Activated naive CD4-positive, alpha-beta T cell treated with anti-CD3 and anti-CD28 coated beads, Interleukin-2, amount 10 ng/mL, durations not matched to agents 7 days and 5 days (primary cell): ENCODE results near the gene POC1A.
A peak's percentile ranks its signal among the peaks of the same experiment; 100 is the strongest.
"Not testable (repeated sequence)": the region's sequence is repeated elsewhere in the genome, so short reads cannot be mapped to it uniquely, and the experiment has no call there.

Experiments used
- CTCF ChIA-PET: fragments of 350-600 bp; sonication (Branson Sonifier 250); formaldehyde crosslinking; loops from one replicate; lab custom pipeline; 2021; ENCODE audit warnings: antibody characterized with exemption; lab: Charles Lee
- DNase-seq: peaks from one replicate; pipeline ENCODE4 v3.0.0-alpha.2; 2020
- H3K27ac Mint-ChIP-seq: one replicate; pipeline ENCODE4 v1.8.0; 2021; ENCODE audit warnings: mild to moderate bottlenecking, moderate library complexity, mixed read lengths
- H3K27me3 Mint-ChIP-seq: one replicate; pipeline ENCODE4 v1.8.0; 2021; ENCODE audit warnings: mild to moderate bottlenecking, mixed read lengths
- H3K36me3 Mint-ChIP-seq: one replicate; pipeline ENCODE4 v1.8.0; 2021; ENCODE audit warnings: mixed read lengths
- H3K4me1 Mint-ChIP-seq: one replicate; pipeline ENCODE4 v1.8.0; 2021; ENCODE audit warnings: mixed read lengths
- H3K4me3 Mint-ChIP-seq: one replicate; pipeline ENCODE4 v1.8.0; 2021; ENCODE audit warnings: mild to moderate bottlenecking, moderate library complexity, mixed read lengths
- H3K9me3 Mint-ChIP-seq: one replicate; pipeline ENCODE4 v1.8.0; 2021; ENCODE audit warnings: mixed read lengths

POC1A gene

GRCh38 chr3:52043039-52043438 is 111.2 kb downstream of the POC1A start:
- H3K4me1 Mint-ChIP-seq, H3K4me3 Mint-ChIP-seq, CTCF ChIA-PET, H3K27ac Mint-ChIP-seq, H3K9me3 Mint-ChIP-seq, DNase-seq, H3K36me3 Mint-ChIP-seq: not testable (repeated sequence)
- H3K27me3 Mint-ChIP-seq, result peaks cover 59% of the 10 kb centered on the region

GRCh38 chr3:52041118-52041731 is 113.0 kb downstream of the POC1A start:
- H3K27ac Mint-ChIP-seq, result no peak overlapping the region
- CTCF ChIA-PET, result interaction anchor here (1.0 to 1.8 kb wide), 4 partner anchors 10 to 82 kb away, joined by 3 to 6 read pairs (median 4); no protein-coding TSS in a partner anchor
- H3K27me3 Mint-ChIP-seq, result peaks cover 77% of the 10 kb centered on the region
- H3K36me3 Mint-ChIP-seq, result no peaks in the 10 kb centered on the region
- DNase-seq, result no peak
- H3K9me3 Mint-ChIP-seq, result no peaks in the 10 kb centered on the region
- H3K4me3 Mint-ChIP-seq, result no peak overlapping the region
- peaks cover 6% of the 10 kb centered on the region for H3K4me1 Mint-ChIP-seq

DNA sequence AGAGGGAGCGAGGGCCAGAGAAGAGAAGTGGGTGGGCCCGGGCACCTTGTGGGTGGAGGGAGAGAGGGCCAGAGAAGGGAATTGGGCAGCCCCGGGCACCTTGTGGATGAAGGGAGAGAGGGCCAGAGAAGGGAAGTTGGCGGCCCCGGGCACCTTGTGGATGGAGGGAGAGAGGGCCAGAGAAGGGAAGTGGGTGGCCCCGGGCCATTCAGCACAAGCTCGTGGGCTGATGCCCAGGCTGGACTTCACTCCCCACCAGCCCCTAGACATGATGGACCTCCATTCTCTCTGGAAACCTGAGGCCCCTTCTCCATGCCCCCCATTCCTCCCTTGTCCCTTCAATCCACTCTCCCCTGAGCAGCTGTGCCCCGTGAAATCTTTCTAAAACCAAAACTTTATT is 113.6 kb downstream of the POC1A start:
- CTCF ChIA-PET, result interaction anchor here (0.8 to 1.8 kb wide), 4 partner anchors 12 to 82 kb away, joined by 3 to 6 read pairs (median 4); partner anchors contain the start of gene DUSP7
- Mint-ChIP-seq H3K27me3 (peaks cover 83% of the 10 kb centered on the region), H3K36me3 (no peaks in the 10 kb centered on the region)

GRCh38 chr3:52039846-52040245 is 114.4 kb downstream of the POC1A start:
- Mint-ChIP-seq H3K9me3 (no peaks in the 10 kb centered on the region), H3K27me3 (peaks cover 88% of the 10 kb centered on the region), H3K4me1 (peaks cover 3% of the 10 kb centered on the region), H3K36me3 (no peaks in the 10 kb centered on the region), H3K27ac (no peak overlapping the region), H3K4me3 (no peak overlapping the region)
- DNase-seq, result no peak
- CTCF ChIA-PET, result interaction anchor here (1.2 kb wide), 1 partner anchor 16 kb away, joined by 3 read pairs; the partner anchor contains the start of gene DUSP7

More for the DNA sequence above, 113.6 kb downstream of the POC1A start:
- Mint-ChIP-seq H3K9me3 (no peaks in the 10 kb centered on the region), H3K4me1 (peaks cover 6% of the 10 kb centered on the region), H3K27ac (no peak overlapping the region), H3K4me3 (no peak overlapping the region)
- DNase-seq, result no peak

DNA sequence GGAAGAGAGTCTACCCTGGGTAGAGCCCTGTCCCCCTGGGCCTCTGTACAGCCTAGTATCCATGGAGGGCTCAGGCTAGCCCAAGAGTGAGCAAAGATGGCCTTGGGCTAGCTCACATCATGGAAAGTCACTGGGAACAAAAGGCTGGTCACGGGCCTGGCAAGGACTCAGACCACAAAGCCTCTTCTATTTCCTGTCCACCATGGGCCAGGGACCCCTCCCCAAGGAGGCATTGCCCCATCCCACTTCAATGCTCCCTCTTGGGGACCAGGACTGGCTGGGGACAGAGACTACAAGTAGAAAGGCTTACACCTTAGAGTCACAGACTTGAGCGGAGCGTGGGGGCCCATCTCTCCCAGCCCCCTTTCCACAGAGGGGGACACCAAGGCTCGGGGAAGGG is 114.8 kb downstream of the POC1A start:
- Mint-ChIP-seq H3K9me3 (no peaks in the 10 kb centered on the region), H3K4me1 (peaks cover 3% of the 10 kb centered on the region), H3K36me3 (no peaks in the 10 kb centered on the region), H3K27ac (no peak overlapping the region), H3K27me3 (peaks cover 90% of the 10 kb centered on the region), H3K4me3 (no peak overlapping the region)
- CTCF ChIA-PET, result no interaction called here
- no peak for DNase-seq

GRCh38 chr3:52038227-52038626 is 116.0 kb downstream of the POC1A start:
- H3K9me3 Mint-ChIP-seq, result no peaks in the 10 kb centered on the region
- H3K27ac Mint-ChIP-seq, result no peak overlapping the region

DNA sequence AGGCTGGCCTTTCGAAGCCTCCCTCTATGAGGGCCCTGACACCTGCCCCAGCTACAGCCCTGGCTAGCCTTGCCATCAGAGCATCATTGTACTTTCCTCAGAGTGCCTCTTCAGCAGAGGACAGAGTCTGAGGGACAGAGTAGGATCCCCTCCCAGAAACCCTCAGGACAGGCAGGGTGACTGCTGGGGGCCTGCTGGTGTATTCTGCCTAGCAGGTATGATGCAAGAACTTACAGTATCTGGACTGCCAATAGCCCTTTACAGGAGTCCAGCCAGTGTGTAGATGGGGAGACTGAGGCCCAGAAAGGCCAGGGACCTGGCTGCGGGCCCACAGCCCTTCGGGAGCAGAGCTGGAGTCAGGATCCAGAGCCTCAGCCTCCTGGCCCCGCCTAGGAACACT is 116.9 kb downstream of the POC1A start:
- no peak for DNase-seq
- CTCF ChIA-PET, result interaction anchor here (1.1 to 1.4 kb wide), 2 partner anchors 17 to 36 kb away, joined by 4 to 7 read pairs; no protein-coding TSS in a partner anchor
- no peaks in the 10 kb centered on the region for H3K36me3 Mint-ChIP-seq
- no peak overlapping the region for H3K27ac Mint-ChIP-seq
- H3K4me1 Mint-ChIP-seq, result peaks cover 3% of the 10 kb centered on the region
- H3K27me3 Mint-ChIP-seq, result peaks cover 72% of the 10 kb centered on the region
- H3K4me3 Mint-ChIP-seq, result no peak overlapping the region
- no peaks in the 10 kb centered on the region for H3K9me3 Mint-ChIP-seq

More at GRCh38 chr3:52038227-52038626, 116.0 kb downstream of the POC1A start:
- Mint-ChIP-seq H3K27me3 (peaks cover 82% of the 10 kb centered on the region), H3K36me3 (no peaks in the 10 kb centered on the region), H3K4me1 (peaks cover 3% of the 10 kb centered on the region), H3K4me3 (no peak overlapping the region)
- CTCF ChIA-PET, result interaction anchor here (1.1 kb wide), 1 partner anchor 16 kb away, joined by 4 read pairs; no protein-coding TSS in a partner anchor
- DNase-seq, result no peak

DNA sequence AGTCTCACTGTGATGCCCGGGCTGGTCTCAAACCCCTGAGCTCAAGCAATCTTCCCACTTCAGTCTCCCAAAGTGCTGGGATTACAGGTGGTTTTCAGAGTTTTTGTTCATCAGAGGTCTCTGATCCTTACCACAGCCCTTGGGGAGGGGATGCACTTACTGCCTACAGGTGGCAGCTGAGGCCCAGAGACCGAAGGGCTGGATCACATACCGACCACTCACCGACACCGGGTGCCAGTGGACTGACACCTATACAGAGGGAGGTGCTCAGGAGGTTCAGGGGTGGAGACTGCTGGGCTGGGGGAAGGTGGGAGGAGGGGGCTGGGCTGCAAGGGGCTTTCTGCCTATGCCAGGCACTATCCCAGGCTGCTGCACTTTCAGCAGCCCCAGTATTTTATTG is 117.4 kb downstream of the POC1A start:
- CTCF ChIA-PET, result interaction anchor here (1.4 kb wide), 1 partner anchor 35 kb away, joined by 7 read pairs; no protein-coding TSS in a partner anchor
- DNase-seq, result peak; percentile 40
- peaks cover 68% of the 10 kb centered on the region for H3K27me3 Mint-ChIP-seq
- H3K36me3 Mint-ChIP-seq, result no peaks in the 10 kb centered on the region
- H3K27ac Mint-ChIP-seq, result no peak overlapping the region
- no peak overlapping the region for H3K4me3 Mint-ChIP-seq
- no peaks in the 10 kb centered on the region for H3K9me3 Mint-ChIP-seq
- no peaks in the 10 kb centered on the region for H3K4me1 Mint-ChIP-seq

- H3K4me1 Mint-ChIP-seq, result no peaks in the 10 kb centered on the region
- DNase-seq, result no peak
- H3K27ac Mint-ChIP-seq, result no peak overlapping the region
- no peaks in the 10 kb centered on the region for H3K9me3 Mint-ChIP-seq
- peaks cover 63% of the 10 kb centered on the region for H3K27me3 Mint-ChIP-seq
- no peak overlapping the region for H3K4me3 Mint-ChIP-seq
- CTCF ChIA-PET, result interaction anchor here (1.4 kb wide), 1 partner anchor 35 kb away, joined by 7 read pairs; no protein-coding TSS in a partner anchor
- H3K36me3 Mint-ChIP-seq, result no peaks in the 10 kb centered on the region
Observed at GRCh38 chr3:52036222-52036694, 118.0 kb downstream of the POC1A start.

GRCh38 chr3:52034651-52035050 is 119.6 kb downstream of the POC1A start:
- Mint-ChIP-seq H3K27me3 (peaks cover 51% of the 10 kb centered on the region), H3K27ac (no peak overlapping the region), H3K36me3 (no peaks in the 10 kb centered on the region), H3K9me3 (no peaks in the 10 kb centered on the region), H3K4me3 (no peak overlapping the region), H3K4me1 (no peaks in the 10 kb centered on the region)
- CTCF ChIA-PET, result no interaction called here
- DNase-seq, result no peak

- Mint-ChIP-seq H3K4me1 (no peaks in the 10 kb centered on the region), H3K27me3 (peaks cover 51% of the 10 kb centered on the region), H3K9me3 (no peaks in the 10 kb centered on the region), H3K4me3 (no peak overlapping the region), H3K27ac (no peak overlapping the region), H3K36me3 (no peaks in the 10 kb centered on the region)
- CTCF ChIA-PET, result no interaction called here
- DNase-seq, result no peak
Observed at GRCh38 chr3:52034212-52034611, 120.0 kb downstream of the POC1A start.

- H3K36me3 Mint-ChIP-seq, H3K4me1 Mint-ChIP-seq, DNase-seq, H3K4me3 Mint-ChIP-seq, H3K9me3 Mint-ChIP-seq, CTCF ChIA-PET, H3K27ac Mint-ChIP-seq: not testable (repeated sequence)
- peaks cover 52% of the 10 kb centered on the region for H3K27me3 Mint-ChIP-seq
Observed at GRCh38 chr3:52033748-52034147, 120.5 kb downstream of the POC1A start.

- H3K27ac Mint-ChIP-seq, result no peak overlapping the region
- no peak overlapping the region for H3K4me3 Mint-ChIP-seq
- no peak for DNase-seq
- peaks cover 45% of the 10 kb centered on the region for H3K27me3 Mint-ChIP-seq
- no peaks in the 10 kb centered on the region for H3K4me1 Mint-ChIP-seq
- H3K36me3 Mint-ChIP-seq, result no peaks in the 10 kb centered on the region
- CTCF ChIA-PET, result interaction anchor here (1.2 kb wide), 1 partner anchor 59 kb away, joined by 3 read pairs; the partner anchor contains the start of genes ABHD14A and ABHD14B
- no peaks in the 10 kb centered on the region for H3K9me3 Mint-ChIP-seq
Observed at GRCh38 chr3:52032702-52033408, 121.4 kb downstream of the POC1A start.

DNA sequence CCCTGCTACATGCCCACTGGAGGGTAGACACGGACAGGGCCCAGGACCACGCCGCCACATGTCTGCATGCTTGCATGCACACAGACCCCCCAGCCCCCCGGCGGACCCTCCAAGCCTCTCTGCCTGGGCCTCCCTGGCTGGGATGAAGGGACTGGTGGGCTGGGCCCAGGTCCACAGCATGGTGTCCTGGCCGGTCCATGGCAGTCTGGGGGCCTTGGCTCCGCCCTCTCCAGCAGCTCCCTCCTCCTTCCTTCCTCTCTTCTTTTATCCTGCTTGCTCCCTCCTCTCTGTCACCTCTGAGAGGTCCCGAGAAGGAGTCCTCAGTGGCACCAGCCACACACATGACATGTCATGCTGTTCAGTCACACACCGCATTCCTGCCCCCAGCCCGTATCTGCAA is 122.3 kb downstream of the POC1A start:
- Mint-ChIP-seq H3K27me3 (peaks cover 39% of the 10 kb centered on the region), H3K4me3 (no peak overlapping the region), H3K9me3 (no peaks in the 10 kb centered on the region), H3K4me1 (no peaks in the 10 kb centered on the region), H3K36me3 (no peaks in the 10 kb centered on the region), H3K27ac (no peak overlapping the region)
- CTCF ChIA-PET, result interaction anchor here (1.0 to 1.2 kb wide), 2 partner anchors 10 to 58 kb away, joined by 3 read pairs; partner anchors contain the start of genes ABHD14A and ABHD14B
- DNase-seq, result no peak
